CD1c-positive myeloid dendritic cell (primary cell): ENCODE results near the gene ZNF112.
"Not testable (repeated sequence)": the region's sequence is repeated elsewhere in the genome, so short reads cannot be mapped to it uniquely, and the experiment has no call there.

Source experiments
- DNase-seq: peaks from one replicate; pipeline ENCODE4 v3.0.0-alpha.2; 2016; ENCODE audit errors: extremely low spot score

The ZNF112 gene

DNA sequence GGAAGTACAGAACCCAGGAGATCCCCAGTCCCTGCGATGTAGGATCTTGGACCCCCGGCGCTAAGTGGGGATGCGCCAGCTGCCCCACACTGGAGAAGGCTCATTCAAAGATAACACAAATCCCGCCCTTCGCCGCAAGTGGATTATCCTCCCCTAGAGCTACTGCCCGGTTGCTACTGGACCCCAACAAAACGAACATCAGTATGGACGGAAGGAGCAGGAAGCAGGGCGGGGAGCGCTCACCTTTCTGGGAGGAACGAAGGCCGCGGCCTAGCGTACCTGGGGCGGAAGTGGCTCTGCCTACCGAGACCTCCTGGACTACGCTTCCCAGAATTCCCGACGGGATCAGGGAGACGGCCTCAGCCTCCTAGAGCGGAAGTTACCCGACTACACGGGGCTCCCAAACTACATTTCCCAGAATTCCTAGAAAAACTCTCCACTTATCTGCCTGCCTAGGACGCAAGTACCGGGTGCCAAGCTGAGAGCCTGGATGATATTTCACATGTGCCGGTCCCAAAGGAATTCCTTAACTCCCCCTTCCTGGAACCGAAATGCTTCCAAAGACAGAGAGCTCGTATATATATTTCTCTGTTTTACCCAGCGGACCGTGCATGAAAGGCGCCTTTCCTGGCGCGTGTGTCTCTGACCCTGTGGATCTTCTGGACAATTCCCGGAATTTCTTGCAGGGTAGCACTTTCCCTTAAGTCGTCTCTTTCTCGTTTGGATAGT, at the start of gene ZNF112:
Gene ZNF112 (minus strand): TSS at position 298 of the 729 bp plus-strand sequence. CDS start 16,141 bp downstream, outside the sequence.
- DNase-seq = peak; percentile 80

DNA sequence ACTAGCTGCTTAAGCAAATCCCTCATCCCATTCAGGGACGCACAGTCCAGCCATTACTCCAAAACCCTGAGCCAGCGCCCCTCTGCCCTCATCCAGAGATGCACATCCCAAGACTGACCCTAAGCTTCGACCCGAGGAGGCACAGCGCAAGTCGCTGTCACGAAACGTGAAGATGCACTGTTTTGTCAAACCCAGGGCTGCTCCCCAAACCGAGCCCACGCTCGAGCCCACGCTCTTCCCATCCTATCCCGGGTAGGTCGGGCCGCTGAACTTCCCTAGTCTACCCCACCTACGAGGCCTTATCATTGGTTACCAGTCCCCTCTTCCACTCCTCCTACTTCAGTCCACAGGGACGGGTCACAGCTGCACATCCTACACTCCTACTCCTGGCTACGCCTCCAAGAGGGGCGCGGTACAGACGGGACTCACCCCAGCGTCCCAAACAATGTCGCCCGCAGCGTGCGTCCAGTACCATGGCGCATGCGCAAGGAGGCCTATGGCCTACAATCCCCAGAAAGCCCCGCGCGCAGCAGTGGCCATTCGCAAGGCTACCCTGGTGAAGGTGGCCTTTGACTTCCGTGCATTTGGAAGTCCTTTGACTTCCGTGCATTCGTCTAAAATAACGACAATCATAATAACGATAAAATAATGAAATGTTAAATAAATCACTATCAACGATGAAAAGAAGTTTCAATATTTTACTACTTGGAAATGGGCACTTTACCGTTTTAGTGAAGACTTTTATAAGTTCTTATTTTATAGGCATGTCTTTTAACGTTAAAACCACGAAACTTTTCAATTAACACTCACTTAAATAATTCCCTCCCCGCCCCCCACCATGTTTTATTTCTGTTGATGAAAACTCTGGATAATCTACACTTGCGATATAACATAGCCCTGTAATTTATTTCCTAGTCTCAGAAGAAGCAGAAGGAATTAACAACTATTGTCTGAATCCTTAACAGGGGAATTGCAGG, 44.9 kb upstream of the ZNF112 start, which contains the start of gene ZNF285:
Gene ZNF285 (minus strand): TSS at position 470 of the 977 bp plus-strand sequence. CDS start 4,395 bp downstream, outside the sequence.
- DNase-seq = peak; percentile 95

DNA sequence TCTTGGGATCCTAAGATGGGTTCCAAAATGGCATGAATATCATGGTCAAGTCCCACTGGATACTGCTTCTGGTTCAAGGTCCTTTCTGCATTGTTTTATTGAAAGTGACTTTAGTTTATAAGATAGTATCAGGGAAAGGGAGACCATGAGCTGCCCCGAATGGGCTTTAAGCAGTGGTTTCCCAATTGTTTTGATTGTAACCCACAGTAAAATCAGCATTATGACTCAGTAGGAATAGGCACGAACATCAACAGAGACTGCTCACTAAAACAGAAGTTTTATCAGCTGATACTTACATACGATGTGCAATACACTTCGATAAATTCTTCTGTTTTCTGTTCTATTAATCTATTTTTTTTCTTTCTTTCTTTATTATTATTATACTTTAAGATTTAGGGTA, 32.8 kb upstream of the ZNF112 start:
- DNase-seq = not testable (repeated sequence)

DNA sequence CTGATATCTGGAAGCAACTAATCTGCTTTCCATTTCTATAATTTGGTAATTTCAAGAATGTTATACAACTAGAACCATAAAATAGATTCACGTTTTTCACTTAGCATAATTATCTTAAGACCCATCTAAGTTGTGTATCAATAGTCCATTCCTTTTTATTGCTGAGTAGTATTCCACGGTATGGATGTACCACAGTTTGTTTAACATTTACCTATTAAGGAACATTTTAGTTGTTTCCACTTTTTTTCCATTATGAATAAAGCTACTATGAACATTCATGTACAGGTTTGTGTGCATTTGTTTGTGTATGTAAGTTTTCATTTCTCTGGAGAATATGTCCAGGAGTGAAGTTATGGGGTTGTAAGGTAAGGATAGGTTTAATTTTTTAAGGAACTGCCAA, 18.3 kb upstream of the ZNF112 start:
- no peak for DNase-seq

DNA sequence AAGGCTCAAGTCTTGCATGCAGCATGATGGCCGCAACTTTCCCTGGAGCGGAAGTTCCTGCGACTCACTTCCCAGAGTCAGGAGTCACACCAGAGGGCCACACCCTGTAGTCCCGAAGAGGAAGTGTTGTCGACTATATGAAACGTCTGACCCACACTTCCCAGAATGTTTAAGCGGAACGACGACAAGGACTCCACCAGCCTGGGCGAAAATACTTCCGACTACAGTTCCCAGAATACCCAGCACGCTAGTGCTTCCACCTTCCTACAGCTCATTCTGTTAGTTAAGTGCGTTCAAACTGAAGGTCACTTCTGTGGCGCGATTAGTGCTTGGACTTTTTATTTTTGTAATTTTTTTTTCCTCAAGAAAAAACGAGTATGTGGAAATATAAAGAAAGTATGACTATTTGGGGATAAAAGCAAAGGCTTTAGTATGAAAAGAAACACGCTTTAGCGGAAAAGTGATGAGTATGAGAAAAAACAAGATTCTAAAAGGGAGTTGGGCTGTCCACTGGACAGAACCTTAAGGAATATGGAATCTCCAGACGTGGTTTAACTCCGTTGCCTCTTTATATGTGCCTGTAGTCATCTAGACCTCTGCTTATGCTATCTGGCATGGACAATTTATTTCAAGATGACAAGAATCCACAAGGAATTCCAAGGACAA, 15.5 kb upstream of the ZNF112 start:
- DNase-seq = no peak

DNA sequence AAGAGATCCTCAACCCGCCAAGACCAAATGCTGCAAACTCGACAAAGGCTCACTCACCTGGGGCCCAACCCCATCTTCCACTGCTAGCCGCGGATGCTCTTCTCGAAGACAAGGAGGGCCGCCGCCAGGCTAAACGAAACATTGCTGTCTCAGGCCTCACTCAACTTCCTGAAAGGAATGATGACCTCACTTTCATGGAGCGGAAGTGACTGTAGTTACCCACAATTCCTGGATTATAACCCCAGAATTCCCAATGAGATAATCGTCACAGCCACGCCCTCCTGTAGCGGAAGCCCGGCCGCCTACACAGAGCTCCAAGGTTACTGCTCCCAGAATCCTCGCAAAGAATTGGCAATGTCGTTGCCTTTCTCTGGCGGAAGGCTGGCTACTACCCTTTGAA, 10.5 kb upstream of the ZNF112 start:
- no peak for DNase-seq

DNA sequence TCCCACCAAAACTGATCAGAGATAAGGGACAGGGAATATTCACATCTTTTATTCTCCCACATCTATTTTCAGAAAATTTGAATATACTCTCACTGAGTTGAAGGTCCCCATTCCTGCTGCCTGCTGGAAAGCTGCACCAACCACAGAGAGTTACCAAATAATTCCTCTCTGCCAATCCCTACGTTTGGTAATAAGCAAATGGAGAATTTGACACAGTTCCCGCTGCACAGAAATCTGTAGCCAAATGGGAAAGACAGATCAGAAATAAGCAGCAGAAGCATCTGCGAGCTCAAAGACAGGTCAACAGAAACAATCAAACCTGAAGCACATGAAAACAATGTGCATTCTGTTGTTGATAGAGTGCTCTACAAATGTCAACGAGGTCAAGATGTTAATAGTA, 9.9 kb downstream of the ZNF112 start:
- no peak for DNase-seq

DNA sequence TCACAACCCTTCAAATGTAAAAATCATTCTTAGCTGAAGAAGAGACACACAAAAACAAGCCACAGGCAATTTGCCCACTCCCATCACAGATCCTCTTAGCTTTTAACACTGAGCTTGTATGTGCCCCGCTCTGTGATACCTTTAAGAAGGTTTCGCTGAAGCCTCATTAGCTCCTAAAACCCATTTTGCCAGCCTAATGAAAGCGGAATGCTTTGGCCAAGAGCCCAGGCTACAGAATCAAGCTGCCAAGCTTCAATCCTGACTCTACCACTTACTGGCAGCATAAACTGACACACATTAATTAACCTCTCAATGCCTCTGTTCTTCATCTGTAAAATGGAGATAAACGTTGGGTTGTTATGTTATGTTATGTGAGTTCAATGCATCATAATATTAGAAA, 10.5 kb downstream of the ZNF112 start:
- no peak for DNase-seq

DNA sequence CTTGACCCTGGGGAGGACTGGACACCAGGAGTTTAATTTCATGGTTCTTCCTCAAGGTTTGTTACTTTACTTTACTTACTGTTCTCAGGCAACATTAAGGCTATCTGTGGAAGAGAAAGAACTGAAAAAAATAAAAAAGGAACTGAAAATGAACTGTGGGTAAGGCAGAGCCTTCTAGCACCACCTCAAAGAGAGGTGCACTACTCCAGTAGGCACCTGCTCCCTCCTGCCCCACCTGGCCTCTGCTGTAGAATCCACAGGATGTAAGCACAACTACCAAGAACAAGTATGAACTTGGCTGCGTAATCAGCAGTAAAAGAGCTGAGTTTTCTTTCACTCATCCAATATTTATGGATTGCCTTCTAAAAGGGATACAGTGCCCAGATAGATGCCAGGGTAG, 12.2 kb downstream of the ZNF112 start:
- DNase-seq = no peak

DNA sequence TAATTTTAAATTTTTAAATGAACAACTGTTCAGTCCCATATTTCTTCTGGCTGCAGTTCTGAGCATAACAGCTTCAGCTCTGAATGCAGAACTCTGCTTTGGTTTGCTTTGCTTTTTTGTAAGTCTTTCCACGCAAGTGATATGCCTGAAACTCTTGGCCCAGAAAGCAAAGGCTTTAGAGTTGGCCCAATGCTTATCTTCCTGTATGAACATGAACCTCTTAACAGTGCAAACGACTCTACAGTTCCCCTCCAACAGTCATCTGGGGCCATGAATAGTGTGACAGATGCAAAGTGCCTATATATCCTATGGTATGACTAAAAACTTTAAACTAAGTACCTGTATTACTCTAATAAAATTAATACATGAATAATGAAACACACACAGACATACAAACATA, 14.7 kb downstream of the ZNF112 start:
- DNase-seq = no peak

DNA sequence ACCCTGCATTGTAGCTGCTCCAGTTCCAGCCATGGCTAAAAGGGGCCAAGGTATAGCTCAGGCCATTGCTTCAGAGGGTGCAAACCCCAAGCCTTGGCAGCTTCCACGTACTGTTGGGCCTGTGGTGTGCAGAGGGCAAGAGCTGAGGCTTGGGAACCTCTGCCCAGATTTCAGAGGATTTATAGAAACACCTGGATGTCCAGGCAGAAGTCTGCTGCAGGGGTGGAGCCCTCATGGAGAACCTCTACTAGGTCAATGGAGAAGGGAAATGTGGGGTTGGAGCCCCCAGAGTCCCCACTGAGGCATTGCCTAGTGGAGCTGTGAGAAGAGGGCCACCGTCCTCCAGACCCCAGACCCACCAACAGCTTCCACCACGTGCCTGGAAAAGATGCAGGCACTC, 21.8 kb downstream of the ZNF112 start:
- not testable (repeated sequence) for DNase-seq

DNA sequence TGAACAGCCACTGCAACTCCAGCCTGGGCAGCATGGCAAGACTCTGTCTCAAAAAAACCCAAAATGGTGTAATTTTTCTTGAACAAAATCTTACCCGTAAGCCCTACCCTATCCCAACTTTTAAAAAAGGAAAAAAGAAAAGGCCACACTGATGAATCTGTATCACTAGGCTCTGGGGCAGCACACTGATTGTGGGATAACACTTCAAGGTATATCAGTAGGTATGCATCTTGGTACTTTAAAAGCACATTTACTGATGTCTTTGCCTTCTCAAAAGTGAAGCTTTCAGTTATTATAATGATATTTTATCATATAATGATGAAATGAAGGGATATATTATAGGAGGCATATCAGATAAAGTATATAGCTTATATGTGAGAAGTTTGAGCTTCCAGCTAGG, 24.3 kb downstream of the ZNF112 start:
- no peak for DNase-seq

DNA sequence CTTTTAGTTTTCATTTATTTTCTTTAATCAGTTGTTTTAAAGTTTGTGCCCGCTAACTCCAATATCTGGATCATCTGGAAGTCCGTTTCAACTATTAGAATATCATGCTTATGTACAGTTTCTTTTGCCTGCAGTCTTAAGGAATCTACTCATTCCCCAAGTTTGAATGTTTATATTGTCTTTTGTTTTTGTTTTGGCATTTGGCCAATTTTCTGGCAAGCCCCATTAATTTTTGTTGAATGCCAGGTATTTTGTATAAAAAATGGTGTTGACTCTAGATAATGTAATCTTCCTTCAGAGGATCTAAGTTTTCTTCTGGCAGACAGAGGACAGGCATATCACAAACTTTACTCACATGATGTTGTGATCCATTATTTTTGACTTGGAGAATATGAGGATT, 40.6 kb downstream of the ZNF112 start:
- DNase-seq = no peak

DNA sequence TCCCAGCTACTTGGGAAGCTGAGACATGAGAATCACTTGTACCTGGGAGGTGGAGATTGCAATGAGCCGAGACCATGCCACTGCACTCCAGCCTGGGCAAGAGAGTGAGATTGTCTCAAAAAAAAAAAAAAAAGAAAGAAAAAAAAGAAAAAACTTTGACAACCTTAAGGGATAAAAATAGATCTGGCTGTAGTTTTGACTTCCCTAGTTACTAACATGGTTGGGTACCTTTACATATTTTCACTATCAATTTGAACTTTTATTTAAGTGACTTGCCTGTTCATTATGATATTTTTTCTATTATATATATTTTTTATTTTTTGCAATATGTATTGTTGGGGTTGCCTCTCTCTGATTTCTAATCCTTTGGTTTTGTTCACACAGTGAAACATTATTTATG, 43.2 kb downstream of the ZNF112 start:
- DNase-seq = no peak

DNA sequence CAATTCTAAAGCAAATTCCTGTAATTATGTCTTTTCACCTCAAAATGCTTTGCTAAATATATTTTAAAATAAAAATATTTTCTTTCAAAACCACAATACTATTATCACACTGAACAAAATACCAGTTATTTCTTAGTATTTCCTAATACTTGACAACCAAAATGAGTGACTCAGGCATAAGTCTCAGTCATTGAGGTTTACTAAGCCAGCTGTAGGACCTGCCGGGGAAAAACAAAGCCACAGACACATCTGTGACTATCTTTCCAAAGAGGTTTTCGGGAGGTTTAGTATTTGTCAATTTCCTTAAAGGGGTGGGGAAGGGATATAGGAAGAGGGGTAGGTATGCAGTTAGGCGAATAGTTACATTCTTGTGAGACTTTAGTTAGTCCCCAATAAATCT, 48.5 kb downstream of the ZNF112 start:
- DNase-seq = no peak

DNA sequence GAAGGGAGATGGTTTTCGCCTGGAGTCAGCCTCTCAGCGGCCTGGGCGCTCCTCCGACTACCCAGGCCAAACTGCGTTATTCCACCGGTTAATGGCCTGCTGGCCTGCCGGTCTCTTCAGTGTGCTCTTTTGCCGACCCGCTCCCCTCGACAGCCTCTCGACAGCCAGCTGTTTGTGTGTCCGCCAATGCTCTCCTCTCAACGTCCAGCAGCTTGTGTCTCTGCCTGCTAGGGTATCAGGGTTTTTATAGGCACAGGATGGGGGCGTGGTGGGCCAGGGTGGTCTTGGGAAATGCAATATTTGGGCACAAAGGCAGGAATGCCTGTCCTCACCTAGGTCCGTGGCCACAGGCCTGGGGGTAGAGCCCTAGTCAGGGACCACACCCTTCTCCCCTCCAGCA, 50.2 kb downstream of the ZNF112 start:
- no peak for DNase-seq

DNA sequence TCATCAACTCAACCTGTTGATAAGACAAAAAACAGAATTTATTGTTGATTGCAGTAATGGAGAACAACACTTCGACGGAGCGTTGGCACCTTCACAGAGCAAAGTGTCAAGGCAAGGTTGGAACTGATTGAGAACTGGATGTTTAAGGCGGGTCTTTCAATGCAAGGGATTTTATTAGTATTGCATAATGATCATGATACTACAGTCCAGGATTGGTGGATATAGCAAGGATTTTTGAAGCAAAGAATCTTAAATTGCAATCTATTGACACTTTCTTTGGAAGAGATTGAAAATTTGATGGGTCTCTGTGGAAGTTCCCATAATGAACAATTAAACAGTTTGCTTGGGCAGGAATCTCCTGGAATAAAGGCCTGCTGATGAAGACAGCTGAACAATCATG, 51.0 kb downstream of the ZNF112 start:
- no peak for DNase-seq

DNA sequence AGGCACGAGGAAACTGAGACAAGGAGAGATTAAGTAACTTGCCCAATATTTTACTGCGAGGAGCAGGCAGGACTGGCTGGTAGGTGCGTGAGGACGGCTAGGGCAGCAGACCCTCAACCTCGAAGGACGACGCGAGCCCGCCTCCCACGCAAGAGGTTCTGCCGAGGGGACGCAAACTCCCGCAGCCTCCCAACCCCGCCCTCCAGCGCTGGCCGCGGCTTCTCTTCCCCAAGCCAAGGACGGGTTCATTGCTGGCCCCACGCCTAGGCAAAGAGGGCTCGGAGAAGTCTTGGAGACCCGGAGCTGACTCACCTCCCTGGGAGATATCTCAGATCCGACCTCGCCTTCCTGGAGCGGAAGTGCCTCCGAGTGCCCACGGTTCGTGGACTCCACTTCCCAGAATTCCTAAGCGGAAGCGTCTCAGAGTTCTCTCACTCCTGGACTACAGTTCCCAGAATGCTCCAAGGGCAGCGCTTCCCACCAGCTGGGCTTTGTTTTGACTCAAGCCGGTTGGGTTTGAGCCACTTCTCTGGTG, 51.8 kb downstream of the ZNF112 start, which contains the start of gene ZNF235:
Gene ZNF235 (minus strand): TSS at position 367 of the 535 bp plus-strand sequence. CDS start 1,621 bp downstream, outside the sequence.
- peak; percentile 95 for DNase-seq

DNA sequence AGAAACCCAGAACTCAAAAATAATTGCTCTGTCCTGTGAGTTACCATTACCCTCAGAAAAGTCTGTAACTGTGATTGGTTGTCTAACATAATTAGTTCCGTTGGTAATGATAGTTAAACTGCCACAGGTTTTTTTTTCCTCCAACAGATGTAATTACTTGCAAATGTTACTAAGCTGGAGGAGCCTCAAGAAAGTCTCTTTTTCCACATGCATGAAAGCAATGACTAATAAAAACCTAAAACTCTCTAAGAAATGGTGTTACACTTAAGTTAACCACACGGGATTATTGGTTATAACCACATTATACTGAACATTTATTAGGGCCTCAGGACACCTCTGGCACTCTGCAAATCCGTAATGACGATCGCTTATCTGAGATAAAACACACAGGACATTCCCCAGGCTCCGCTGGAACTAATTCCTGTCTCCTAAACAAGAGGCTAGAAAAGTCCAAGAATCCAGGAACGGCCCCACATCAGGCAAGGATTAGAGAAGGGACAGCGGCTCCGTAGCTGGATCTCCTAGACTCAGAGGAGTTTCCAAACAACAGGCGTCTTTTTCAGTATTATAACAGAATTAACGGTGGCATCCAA, 52.4 kb downstream of the ZNF112 start:
- no peak for DNase-seq

DNA sequence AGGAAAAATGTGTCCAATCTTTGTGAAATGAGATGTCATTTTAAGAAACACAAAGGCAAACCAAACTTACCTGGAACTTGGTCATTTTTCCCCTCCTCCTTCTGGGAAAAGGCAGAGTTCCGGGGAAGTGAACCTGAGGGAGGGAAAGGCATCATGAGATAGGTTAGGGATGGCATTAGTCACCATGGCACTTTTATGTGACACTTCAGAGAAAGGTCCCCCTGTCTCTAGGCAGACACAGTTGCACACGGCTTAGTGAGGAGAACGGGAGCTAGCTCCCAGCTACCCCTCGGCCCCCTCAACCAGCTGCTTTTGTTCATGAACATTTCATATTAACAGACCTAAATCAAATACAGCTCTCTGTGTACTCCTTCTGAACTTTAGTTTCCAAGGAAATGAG, 53.2 kb downstream of the ZNF112 start:
- no peak for DNase-seq

DNA sequence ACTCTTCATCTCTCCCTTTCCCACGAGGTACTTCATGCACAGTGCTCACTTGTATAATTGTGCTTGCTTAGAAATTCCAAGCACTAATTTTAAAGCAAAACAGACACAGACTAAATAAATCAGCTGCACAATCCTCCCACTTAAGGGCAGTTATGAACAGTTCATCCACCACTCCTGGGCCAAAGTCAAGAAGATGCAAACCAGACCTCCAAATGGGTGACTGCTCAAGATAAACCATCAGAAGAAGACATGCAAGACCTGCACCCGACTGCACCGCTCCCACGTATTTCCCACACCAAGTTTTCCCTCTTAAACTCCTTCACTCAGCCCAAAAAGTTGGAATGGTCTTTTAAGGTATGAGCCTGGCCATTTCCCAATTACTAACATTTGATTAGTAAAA, 71.5 kb downstream of the ZNF112 start:
- DNase-seq = no peak
